SH-SY5Y (cell line): ENCODE data around the gene FFAR3.

Experiments
- GATA2 ChIP-seq: IDR thresholded peaks from 2 replicates; pipeline ENCODE4 v1.6.1; 2011; ENCODE audit warnings: mild to moderate bottlenecking, low read depth, low read length
- GATA3 ChIP-seq: IDR thresholded peaks from 2 replicates; pipeline ENCODE4 v1.6.1; 2011; ENCODE audit warnings: low read depth, mild to moderate bottlenecking, low read length, moderate library complexity

FFAR3 gene

GRCh38 chr19:35351411-35352176, 6.7 kb upstream of the FFAR3 start:
- TF ChIP-seq GATA3 (no peak), GATA2 (no peak)

- TF ChIP-seq GATA3 (no peak), GATA2 (no peak)
Measured at GRCh38 chr19:35352177-35352447, 6.1 kb upstream of the FFAR3 start.

- TF ChIP-seq GATA3 (no peak), GATA2 (no peak)
Measured at GRCh38 chr19:35352448-35353304, 5.6 kb upstream of the FFAR3 start.

- no peak for TF ChIP-seq GATA2
- TF ChIP-seq GATA3: no peak
Measured at GRCh38 chr19:35353635-35354034, 4.6 kb upstream of the FFAR3 start.

GRCh38 chr19:35354898-35355297, 3.4 kb upstream of the FFAR3 start:
- TF ChIP-seq GATA3 (no peak), GATA2 (no peak)

DNA sequence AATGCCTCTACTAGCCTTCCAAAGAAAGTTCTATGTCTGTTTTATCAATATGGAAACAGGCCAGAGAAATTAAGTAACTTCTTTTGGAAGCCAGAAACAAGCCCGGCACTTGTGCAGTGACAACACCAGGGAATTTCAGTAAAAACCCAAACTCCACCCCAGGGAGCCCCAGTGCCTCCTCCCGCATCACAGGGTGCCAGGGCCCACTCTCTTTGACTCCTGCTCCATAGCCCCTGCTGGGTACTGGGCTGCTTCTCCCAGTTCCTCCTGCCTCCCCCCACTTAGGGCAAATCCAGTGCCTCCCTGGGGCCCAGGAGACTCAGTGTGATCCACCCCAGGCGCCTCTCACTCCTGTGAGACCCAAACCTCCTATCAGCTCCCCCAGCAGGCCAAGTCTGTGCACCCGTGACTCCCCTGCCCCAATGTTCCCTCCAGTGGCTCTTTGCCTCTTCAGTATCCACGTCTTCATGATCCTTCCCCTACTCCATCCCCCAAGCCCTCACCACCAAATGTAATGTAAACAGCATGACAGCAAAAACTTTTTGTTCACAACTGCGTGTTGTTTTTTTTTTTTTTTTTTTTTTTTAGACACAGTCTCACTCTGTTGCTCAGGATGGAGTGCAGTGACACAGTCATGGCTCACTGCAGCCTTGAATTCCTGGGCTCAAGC, 2.3 kb upstream of the FFAR3 start:
- TF ChIP-seq GATA3: no peak
- no peak for TF ChIP-seq GATA2

DNA sequence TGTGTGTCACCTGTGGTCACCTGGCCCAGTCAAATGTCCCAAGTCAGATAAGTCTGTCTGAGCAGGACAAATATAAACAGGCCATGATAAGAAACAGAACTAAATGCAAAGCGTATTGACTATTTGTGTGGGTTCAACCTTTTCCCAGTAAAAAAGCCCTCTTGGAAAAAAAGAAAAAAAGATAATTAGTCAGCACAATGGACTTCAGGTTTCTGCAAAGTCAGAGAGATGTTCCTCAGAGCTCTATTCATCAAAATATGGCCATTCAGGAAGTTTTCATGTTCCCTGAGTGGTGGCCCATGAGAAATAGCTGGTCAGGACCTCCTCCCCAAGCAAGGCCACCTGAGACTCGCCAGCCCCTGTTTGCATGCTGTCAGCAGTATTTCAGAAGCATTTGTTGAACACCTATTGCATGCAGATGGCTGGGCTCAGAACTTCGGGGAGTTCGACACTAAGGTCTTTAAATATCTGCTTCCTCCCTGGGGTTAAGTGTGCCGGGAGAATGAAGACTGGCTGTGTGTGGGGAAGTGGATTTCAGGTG, 2.7 kb downstream of the FFAR3 start:
- no peak for TF ChIP-seq GATA2
- TF ChIP-seq GATA3: no peak

- no peak for TF ChIP-seq GATA3
- TF ChIP-seq GATA2: no peak
Measured at GRCh38 chr19:35362261-35363000, 4.2 kb downstream of the FFAR3 start.

GRCh38 chr19:35363001-35363590, 4.8 kb downstream of the FFAR3 start:
- TF ChIP-seq GATA2 (no peak), GATA3 (no peak)

GRCh38 chr19:35363711-35364425, 5.6 kb downstream of the FFAR3 start:
- TF ChIP-seq GATA3: no peak
- TF ChIP-seq GATA2: no peak

GRCh38 chr19:35365303-35365702, 7.0 kb downstream of the FFAR3 start:
- TF ChIP-seq GATA2: no peak
- no peak for TF ChIP-seq GATA3

DNA sequence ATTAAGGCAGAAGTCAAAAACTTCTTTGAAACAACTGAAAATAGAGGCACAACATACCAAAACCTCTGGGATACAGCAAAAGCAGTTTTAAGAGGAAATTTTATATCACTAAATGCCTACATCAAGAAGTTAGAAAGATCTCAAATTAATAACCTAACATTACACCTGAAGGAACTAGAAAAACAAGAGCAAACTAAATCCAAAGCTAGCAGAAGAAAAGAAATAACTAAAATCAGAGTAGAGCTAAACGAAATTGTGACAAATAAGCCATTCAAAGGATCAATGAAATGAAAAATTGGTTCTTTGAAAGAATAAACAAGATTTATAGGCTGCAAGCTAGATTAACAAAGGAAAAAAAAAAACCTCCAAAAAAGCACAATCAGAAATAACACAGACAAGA, 10.1 kb downstream of the FFAR3 start:
- TF ChIP-seq GATA3 (no peak), GATA2 (no peak)

- TF ChIP-seq GATA2 (no peak), GATA3 (no peak)
Measured at GRCh38 chr19:35369522-35369921, 11.3 kb downstream of the FFAR3 start.

DNA sequence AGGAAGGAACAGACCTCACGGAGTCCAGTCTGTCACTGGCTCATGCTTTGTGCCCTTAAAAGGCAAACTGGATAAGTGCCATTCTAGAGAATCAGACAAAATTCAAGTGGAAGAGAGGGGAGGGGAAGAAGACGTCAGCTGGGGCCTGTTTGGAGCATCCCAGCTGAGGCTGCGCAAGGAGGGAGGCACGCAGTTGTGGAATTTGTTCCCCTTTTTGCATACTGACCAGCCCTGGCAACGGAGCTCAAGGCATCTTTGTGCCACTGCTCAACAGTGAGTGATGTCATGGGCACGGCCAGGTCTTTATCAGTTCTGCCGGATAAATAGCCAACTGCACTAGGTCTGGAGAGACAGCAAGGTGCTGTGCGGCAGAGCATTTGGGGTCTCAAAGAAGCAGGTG, 12.5 kb downstream of the FFAR3 start, which contains the start of gene GPR42:
Gene GPR42, plus strand, starts transcription at position 347 of the 400 bp plus-strand sequence. CDS start 292 bp downstream, outside the sequence.
- TF ChIP-seq GATA2: no peak
- TF ChIP-seq GATA3: no peak
